ENCODE results near the gene ARL6IP4. TPM values are rescaled to one million over a fixed set of nuclear protein-coding genes. Genes with fewer than 3 reads are reported as not detected.
A peak's percentile ranks its signal among the peaks of the same experiment; 100 is the strongest.

ARL6IP4 gene
- total RNA-seq, 2 experiments from 2014 or later, result 140 to 142 TPM

DNA sequence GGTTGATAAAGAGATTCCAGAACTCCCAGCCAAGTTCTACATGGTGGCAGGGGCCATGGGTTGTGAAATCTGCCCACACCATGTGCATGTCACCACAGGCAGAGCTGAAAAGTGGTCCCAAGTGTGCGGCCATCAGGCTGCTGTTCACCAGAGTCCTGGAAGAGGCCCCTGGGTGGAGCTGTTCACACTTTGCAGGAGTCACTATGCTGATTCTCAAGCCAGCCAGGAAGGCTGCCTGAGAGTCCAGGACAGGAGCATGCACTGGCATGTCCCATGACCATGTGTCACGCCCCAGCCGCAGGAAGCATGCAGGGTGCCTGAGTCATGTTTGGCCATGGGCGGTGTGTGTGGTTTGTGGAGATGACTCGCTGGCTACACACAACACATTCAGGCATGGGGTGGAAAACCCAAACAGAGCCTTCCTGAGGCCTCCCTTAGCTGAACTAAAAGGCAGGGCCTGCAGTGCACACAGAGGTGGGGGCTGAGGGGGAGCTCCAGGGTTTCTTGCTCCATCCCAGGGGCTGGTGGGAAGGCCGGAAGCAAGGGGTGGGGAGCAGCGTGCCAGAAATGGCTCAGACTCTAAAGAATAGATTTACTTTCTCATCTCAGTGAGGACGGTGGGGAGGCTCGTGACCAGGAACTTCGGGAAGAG lies 33.7 kb upstream of the ARL6IP4 start:
- Mint-ChIP-seq H3K27ac (no peak overlapping the region), H3K27me3 (no peaks in the 10 kb centered on the region), H3K4me3 (no peak overlapping the region), H3K36me3 (ENCODE audit: low read depth) (peaks cover 9% of the 10 kb centered on the region), H3K4me1 (ENCODE audit: low read depth) (no peaks in the 10 kb centered on the region), H3K9me3 (no peaks in the 10 kb centered on the region)
- Histone ChIP-seq H3K4me3 (ENCODE audit: low read length) (no peak overlapping the region), H3K36me3 (ENCODE audit: insufficient read depth, low read length) (no peaks in the 10 kb centered on the region), H3K4me1 (ENCODE audit: insufficient read depth, low read length) (peaks cover 21% of the 10 kb centered on the region), H3K27me3 (ENCODE audit: control insufficient read depth in 1 of 2, insufficient read depth in 2 of 2, low read length in 2 of 2) (no peaks in the 10 kb centered on the region), H3K27ac (ENCODE audit: low read depth in 1 of 2, low read length in 2 of 2) (no peak overlapping the region), H3K9me3 (ENCODE audit: control insufficient read depth in 1 of 2, insufficient read depth in 1 of 2, low read length in 2 of 2) (no peaks in the 10 kb centered on the region)
- DNase-seq, result peak in 13 of 14 experiments; percentile 23 to 87 (median 61)
- TF ChIP-seq, protein P1, sequence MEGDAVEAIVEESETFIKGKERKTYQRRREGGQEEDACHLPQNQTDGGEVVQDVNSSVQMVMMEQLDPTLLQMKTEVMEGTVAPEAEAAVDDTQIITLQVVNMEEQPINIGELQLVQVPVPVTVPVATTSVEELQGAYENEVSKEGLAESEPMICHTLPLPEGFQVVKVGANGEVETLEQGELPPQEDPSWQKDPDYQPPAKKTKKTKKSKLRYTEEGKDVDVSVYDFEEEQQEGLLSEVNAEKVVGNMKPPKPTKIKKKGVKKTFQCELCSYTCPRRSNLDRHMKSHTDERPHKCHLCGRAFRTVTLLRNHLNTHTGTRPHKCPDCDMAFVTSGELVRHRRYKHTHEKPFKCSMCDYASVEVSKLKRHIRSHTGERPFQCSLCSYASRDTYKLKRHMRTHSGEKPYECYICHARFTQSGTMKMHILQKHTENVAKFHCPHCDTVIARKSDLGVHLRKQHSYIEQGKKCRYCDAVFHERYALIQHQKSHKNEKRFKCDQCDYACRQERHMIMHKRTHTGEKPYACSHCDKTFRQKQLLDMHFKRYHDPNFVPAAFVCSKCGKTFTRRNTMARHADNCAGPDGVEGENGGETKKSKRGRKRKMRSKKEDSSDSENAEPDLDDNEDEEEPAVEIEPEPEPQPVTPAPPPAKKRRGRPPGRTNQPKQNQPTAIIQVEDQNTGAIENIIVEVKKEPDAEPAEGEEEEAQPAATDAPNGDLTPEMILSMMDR (IDR thresholded peaks at IDR 0.05), result no peak
- POLR2A ChIA-PET, result interaction anchor here (1.4 kb wide), 1 partner anchor 48 kb away, joined by 5 read pairs; no protein-coding TSS in a partner anchor
- intact Hi-C loops (cut with DNase I, micrococcal nuclease), result no loop called here
- peak; percentile 74 for ATAC-seq (ENCODE audit: poor library complexity)
- CTCF ChIA-PET, result interaction anchor here (0.8 to 1.4 kb wide), 3 partner anchors 66 to 153 kb away, joined by 3 to 4 read pairs (median 3); no protein-coding TSS in a partner anchor

DNA sequence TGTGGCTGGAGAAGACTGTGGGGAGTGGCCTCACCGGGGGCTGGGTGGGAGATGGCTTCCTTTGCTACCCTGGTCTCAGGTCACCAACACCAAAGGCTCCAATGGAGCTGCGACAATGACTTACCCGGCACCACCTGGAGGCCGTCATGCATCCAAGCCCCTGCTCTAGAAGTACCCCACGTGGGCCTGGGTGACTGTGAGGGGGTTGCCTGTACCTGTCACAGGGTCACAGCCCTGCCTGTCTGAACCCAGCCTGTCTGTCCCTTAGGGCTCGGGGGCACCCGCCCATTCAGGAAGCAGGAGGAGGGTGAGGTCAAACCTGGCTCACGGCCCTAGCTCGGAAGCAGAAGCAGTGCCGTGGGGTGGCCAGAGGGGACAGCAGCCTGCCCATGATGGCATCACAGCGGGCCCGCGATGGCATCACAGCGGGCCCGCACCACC lies 33.1 kb upstream of the ARL6IP4 start:
- H3K27me3 ChIP-seq (ENCODE audit: control insufficient read depth in 1 of 2, insufficient read depth in 2 of 2, low read length in 2 of 2), result no peaks in the 10 kb centered on the region
- no peak overlapping the region for H3K4me3 Mint-ChIP-seq
- no peaks in the 10 kb centered on the region for H3K9me3 ChIP-seq (ENCODE audit: control insufficient read depth in 1 of 2, insufficient read depth in 1 of 2, low read length in 2 of 2)
- H3K4me1 ChIP-seq (ENCODE audit: insufficient read depth, low read length), result peaks cover 21% of the 10 kb centered on the region
- TF ChIP-seq, protein P1 (IDR thresholded peaks at IDR 0.05), result no peak
- no peak overlapping the region for H3K4me3 ChIP-seq (ENCODE audit: low read length)
- ATAC-seq (ENCODE audit: poor library complexity), result no peak
- peak in 2 of 14 experiments; percentile 52 to 60 for DNase-seq
- no peak overlapping the region for H3K27ac Mint-ChIP-seq
- no peaks in the 10 kb centered on the region for H3K36me3 ChIP-seq (ENCODE audit: insufficient read depth, low read length)
- intact Hi-C loops (cut with DNase I, micrococcal nuclease), result no loop called here
- CTCF ChIA-PET, result interaction anchor here (0.8 to 2.1 kb wide), 4 partner anchors 66 to 154 kb away, joined by 3 to 5 read pairs (median 4); no protein-coding TSS in a partner anchor
- H3K27me3 Mint-ChIP-seq, result no peaks in the 10 kb centered on the region
- peaks cover 9% of the 10 kb centered on the region for H3K36me3 Mint-ChIP-seq (ENCODE audit: low read depth)
- POLR2A ChIA-PET, result interaction anchor here (0.6 to 1.4 kb wide), 2 partner anchors 10 to 49 kb away, joined by 3 to 5 read pairs; no protein-coding TSS in a partner anchor
- H3K27ac ChIP-seq (ENCODE audit: low read depth in 1 of 2, low read length in 2 of 2), result no peak overlapping the region
- no peaks in the 10 kb centered on the region for H3K9me3 Mint-ChIP-seq
- peaks cover 4% of the 10 kb centered on the region for H3K4me1 Mint-ChIP-seq (ENCODE audit: low read depth)

DNA sequence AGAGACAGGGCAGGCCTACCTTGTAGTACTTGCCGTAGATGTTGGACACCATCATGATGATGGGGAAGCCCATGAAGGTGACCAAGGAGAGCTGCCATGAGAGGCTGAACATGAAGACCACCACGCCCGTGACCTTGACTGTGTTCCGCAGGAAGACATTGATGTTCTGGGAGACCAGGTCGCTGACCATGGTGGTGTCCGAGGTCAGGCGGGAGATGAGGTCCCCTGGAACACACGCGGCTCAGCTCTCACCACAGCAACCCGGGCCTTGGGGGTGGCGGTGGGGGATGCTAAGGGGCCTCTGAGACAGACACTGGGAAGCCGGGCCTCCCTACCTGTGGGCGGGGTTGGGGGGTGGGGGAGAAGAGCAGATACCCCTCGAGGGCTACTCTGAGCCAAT lies 31.9 kb upstream of the ARL6IP4 start:
- Histone ChIP-seq H3K36me3 (ENCODE audit: insufficient read depth, low read length) (no peaks in the 10 kb centered on the region), H3K9me3 (ENCODE audit: control insufficient read depth in 1 of 2, insufficient read depth in 1 of 2, low read length in 2 of 2) (no peaks in the 10 kb centered on the region), H3K27ac (ENCODE audit: low read depth in 1 of 2, low read length in 2 of 2) (no peak overlapping the region), H3K4me3 (ENCODE audit: low read length) (no peak overlapping the region), H3K27me3 (ENCODE audit: control insufficient read depth in 1 of 2, insufficient read depth in 2 of 2, low read length in 2 of 2) (no peaks in the 10 kb centered on the region), H3K4me1 (ENCODE audit: insufficient read depth, low read length) (peaks cover 16% of the 10 kb centered on the region)
- Mint-ChIP-seq H3K27me3 (no peaks in the 10 kb centered on the region), H3K36me3 (ENCODE audit: low read depth) (peaks cover 9% of the 10 kb centered on the region), H3K4me3 (no peak overlapping the region), H3K9me3 (no peaks in the 10 kb centered on the region), H3K4me1 (ENCODE audit: low read depth) (peaks cover 6% of the 10 kb centered on the region), H3K27ac (no peak overlapping the region)
- POLR2A ChIA-PET, result no interaction called here
- ATAC-seq (ENCODE audit: poor library complexity) (no peak), DNase-seq (no peak)
- TF ChIP-seq, protein P1 (IDR thresholded peaks at IDR 0.05), result no peak
- intact Hi-C loops (cut with DNase I, micrococcal nuclease), result no loop called here
- CTCF ChIA-PET, result interaction anchor here (2.1 kb wide), 1 partner anchor 67 kb away, joined by 5 read pairs; no protein-coding TSS in a partner anchor
